HAP-1 (cell line): ENCODE data around the gene LRRTM4.
"Not testable (repeated sequence)": the region's sequence is repeated elsewhere in the genome, so short reads cannot be mapped to it uniquely, and the experiment has no call there.

ENCODE experiments used
- DNase-seq, 2 experiments: peaks; one replicate each; pipeline ENCODE4 v3.0.0-alpha.2; 2016 to 2020; ENCODE audit warnings: low spot score in 2 of 2
- H3K27me3 ChIP-seq: fragments of 250-450 bp; sonication (Bioruptor Pico); 2 replicates; pipeline ENCODE4 v1.5.1; 2020; ENCODE audit warnings: low read depth, mild to moderate bottlenecking, moderate library complexity
- H3K36me3 ChIP-seq: fragments of 250-450 bp; sonication (Bioruptor Pico); replicated peaks from 2 replicates; pipeline ENCODE4 v1.5.1; 2020; ENCODE audit warnings: mild to moderate bottlenecking
- H3K4me1 ChIP-seq: fragments of 250-450 bp; sonication (Bioruptor Pico); 2 replicates; pipeline ENCODE4 v1.5.1; 2020; ENCODE audit warnings: mild to moderate bottlenecking
- H3K4me3 ChIP-seq: fragments of 250-450 bp; sonication (Bioruptor Pico); 2 replicates; pipeline ENCODE4 v1.5.1; 2020; ENCODE audit warnings: mild to moderate bottlenecking, moderate library complexity
- H3K9me3 ChIP-seq: fragments of 250-450 bp; sonication (Bioruptor Pico); 2 replicates; pipeline ENCODE4 v1.5.1; 2020; ENCODE audit warnings: mild to moderate bottlenecking, moderate library complexity
- in situ Hi-C: fragments of 300-500 bp; cut with MboI; formaldehyde crosslinking; loops from 3 replicates; pipeline ENCODE4 v1.14.3; 2020; ENCODE audit warnings: low sequenced_read_pairs, inconsistent platforms, mixed read lengths

LRRTM4 gene

DNA sequence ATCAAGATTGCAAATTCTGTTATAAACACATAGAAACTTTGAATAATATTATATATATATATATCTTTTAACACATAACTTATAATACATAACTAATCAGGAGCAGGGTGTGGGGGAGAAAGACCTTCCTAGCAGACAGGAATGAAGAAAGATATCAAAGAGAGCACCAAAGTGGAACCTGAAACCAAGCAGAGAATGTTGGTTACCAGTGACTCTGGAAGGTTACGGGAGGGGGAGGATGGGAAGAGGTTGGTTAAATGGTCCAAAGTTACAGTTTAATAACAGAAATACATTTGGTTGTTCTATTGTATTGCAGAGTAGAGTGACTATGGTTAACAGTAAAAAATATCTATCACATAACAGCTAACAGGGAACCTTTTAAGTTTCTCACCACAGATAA lies 366.7 kb downstream of the LRRTM4 start:
- no peak overlapping the region for H3K4me3 ChIP-seq

DNA sequence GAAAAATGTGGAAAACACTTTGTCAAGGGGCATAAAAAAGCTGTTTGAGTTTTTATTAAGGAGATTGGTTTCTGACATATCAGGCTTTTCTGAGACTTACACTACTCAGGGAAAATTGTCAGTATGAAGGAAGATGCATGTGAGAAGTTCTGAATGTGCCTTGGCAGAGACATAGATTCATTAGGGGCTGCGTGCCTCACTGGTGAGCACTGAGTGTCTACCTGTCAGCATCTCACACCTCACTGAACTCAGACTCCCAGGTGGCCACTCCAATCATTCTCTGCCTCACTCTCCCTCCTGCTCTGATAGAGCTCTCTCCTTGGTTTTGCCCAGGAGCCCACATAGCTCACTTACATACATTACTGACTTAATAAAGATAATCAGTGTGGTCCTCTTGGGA lies 372.6 kb downstream of the LRRTM4 start:
- H3K36me3 ChIP-seq = no peaks in the 10 kb centered on the region
- H3K27me3 ChIP-seq = no peaks in the 10 kb centered on the region
- no peaks in the 10 kb centered on the region for H3K9me3 ChIP-seq
- in situ Hi-C loops = no loop called here
- no peak overlapping the region for H3K4me3 ChIP-seq
- no peak for DNase-seq
- no peaks in the 10 kb centered on the region for H3K4me1 ChIP-seq

More for the DNA sequence above, 366.7 kb downstream of the LRRTM4 start:
- no peak for DNase-seq
- H3K9me3 ChIP-seq = no peaks in the 10 kb centered on the region
- in situ Hi-C loops = no loop called here
- H3K27me3 ChIP-seq = no peaks in the 10 kb centered on the region
- H3K36me3 ChIP-seq = no peaks in the 10 kb centered on the region
- no peaks in the 10 kb centered on the region for H3K4me1 ChIP-seq

DNA sequence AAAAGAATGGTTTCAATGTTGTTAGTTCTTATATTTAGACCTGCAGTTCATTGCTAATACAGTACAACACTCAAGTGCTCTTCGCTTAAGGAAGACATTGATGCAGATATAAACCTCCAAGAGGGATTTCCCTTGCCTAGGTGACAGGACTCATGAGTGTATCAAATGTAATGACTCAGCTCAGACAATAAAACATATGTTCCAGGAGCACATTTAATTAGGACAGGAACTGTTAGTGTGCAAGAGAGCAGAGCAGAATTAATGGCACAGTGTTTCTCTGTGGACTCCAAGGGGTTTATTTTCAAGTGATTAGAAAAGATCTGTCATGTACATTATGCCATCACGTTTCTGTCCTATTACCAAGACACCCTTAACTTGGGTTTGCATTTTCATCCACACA lies 375.0 kb downstream of the LRRTM4 start:
- no peak for DNase-seq
- no peaks in the 10 kb centered on the region for H3K27me3 ChIP-seq
- in situ Hi-C loops = no loop called here
- no peak overlapping the region for H3K4me3 ChIP-seq
- H3K36me3 ChIP-seq = no peaks in the 10 kb centered on the region
- no peaks in the 10 kb centered on the region for H3K9me3 ChIP-seq
- no peaks in the 10 kb centered on the region for H3K4me1 ChIP-seq

DNA sequence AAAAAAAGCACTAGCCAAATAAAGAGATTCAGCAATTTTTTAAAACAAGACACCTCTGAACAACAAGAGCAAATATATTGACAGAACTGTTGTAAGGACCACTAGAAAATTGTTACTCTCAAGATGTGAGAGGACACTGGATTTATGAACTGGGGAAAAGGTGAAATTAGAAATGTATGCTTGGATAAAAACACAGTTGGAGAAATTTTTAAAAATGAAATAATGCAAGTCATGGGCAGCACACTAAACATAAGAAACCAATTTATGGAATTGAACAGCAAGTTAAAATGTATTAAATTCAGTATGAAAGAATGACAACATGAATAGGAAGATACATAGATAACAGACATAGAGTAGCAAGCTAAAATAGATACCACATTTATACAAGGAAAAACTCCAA lies 377.4 kb downstream of the LRRTM4 start:
- Histone ChIP-seq H3K4me1 (no peaks in the 10 kb centered on the region), H3K4me3 (no peak overlapping the region), H3K9me3 (no peaks in the 10 kb centered on the region), H3K27me3 (no peaks in the 10 kb centered on the region), H3K36me3 (no peaks in the 10 kb centered on the region)
- in situ Hi-C loops = no loop called here
- DNase-seq = no peak

DNA sequence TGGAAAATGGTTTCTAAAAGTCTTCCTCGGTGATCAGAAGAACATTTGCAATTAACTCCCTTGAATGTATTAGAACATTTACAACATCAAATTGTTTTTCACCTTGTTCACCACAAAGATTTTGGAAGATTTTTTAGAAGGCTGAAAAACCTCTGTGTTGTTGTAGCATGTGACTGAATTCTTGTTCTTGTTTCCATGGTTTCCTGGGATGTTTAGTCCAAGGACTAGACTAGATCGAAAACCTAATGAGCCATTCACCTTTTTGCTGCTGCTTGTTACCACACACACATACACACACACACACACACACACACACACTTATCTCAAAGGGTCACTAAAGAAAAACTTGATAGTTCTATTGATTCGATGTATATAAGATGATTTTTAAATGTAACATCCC lies 380.0 kb downstream of the LRRTM4 start:
- H3K27me3 ChIP-seq = no peaks in the 10 kb centered on the region
- in situ Hi-C loops = no loop called here
- H3K4me3 ChIP-seq = no peak overlapping the region
- no peaks in the 10 kb centered on the region for H3K36me3 ChIP-seq
- DNase-seq = no peak
- H3K4me1 ChIP-seq = no peaks in the 10 kb centered on the region
- no peaks in the 10 kb centered on the region for H3K9me3 ChIP-seq

DNA sequence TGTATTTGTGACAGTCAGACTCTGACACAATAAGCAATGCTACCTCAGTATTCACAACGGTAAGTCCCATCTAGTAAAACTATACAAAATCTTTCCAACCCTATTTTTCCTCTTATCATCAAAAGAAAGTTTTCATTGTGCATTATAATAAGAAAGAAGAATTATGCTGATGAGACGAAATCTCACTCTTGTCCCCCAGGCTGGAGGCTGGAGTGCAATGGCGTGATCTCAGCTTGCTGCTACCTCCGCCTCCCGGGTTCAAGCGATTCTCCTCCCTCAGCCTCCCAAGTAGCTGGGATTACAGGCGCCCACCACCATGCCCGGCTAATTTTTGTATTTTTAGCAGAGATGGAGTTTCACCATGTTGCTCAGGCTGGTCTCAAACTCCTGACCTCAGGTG lies 393.7 kb downstream of the LRRTM4 start:
- not testable (repeated sequence) for DNase-seq

DNA sequence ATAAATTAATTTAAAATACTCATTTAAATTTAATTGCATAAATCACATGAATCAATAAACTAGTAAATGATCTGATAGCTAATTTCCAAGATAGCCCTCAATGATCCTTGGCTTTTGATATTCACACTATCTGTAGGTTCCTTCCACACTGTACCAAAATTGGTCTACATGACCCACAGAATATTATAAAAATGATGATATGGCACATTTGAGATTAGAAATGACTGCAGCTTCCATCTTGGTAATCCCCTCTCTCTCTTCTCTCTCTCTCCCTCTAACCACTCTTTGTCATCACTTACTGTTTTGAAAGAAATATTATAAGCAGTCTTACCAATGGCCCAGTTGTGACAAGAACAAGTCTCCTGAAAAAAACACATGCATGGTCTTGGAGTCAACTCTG lies 394.8 kb downstream of the LRRTM4 start:
- Histone ChIP-seq H3K36me3 (no peaks in the 10 kb centered on the region), H3K4me1 (no peaks in the 10 kb centered on the region), H3K9me3 (no peaks in the 10 kb centered on the region), H3K4me3 (no peak overlapping the region), H3K27me3 (no peaks in the 10 kb centered on the region)
- in situ Hi-C loops = no loop called here
- no peak for DNase-seq

More for the DNA sequence above, 393.7 kb downstream of the LRRTM4 start:
- H3K4me3 ChIP-seq, in situ Hi-C loops, H3K4me1 ChIP-seq, H3K9me3 ChIP-seq, H3K36me3 ChIP-seq, H3K27me3 ChIP-seq: not testable (repeated sequence)

DNA sequence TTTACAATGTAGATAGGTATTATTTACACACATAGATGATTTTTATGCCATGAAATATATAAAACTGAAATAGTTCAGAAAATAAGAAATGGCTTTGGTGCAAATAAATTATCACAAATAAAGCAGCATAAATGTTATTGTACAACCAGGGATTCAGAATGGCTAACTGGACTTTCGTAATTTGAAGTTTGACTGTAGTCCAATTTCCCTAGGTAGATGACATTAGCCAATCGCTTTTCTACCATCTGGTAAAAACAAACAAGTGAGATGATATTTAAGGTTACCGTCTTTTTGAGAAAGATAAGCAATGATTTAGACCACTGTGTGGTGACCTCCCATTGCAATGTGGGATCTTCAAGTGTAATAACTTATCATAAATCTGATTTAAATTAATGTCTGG lies 400.7 kb downstream of the LRRTM4 start:
- H3K27me3 ChIP-seq = no peaks in the 10 kb centered on the region
- DNase-seq = no peak
- no peaks in the 10 kb centered on the region for H3K36me3 ChIP-seq
- H3K4me3 ChIP-seq = no peak overlapping the region
- H3K9me3 ChIP-seq = no peaks in the 10 kb centered on the region
- in situ Hi-C loops = no loop called here
- H3K4me1 ChIP-seq = no peaks in the 10 kb centered on the region

DNA sequence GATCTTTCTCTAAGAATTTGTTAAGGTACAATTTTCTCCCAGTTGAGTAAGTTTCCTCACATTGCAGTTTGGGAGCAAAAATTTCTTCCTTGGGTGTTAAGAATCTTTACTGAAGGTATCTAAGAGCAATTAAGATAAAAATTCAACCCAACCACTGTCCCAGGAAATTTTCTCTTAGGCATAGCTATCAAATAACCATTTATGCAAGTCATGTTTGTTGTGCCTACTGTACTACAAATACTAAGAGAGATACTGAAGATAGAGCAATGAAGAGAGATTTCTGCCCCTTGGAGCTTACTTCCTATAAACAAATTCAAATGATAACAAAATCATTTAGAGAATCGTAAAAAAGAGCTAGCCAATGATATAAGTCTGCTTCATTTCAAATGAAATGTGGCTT lies 402.8 kb downstream of the LRRTM4 start:
- H3K9me3 ChIP-seq = no peaks in the 10 kb centered on the region
- in situ Hi-C loops = no loop called here
- no peak for DNase-seq

DNA sequence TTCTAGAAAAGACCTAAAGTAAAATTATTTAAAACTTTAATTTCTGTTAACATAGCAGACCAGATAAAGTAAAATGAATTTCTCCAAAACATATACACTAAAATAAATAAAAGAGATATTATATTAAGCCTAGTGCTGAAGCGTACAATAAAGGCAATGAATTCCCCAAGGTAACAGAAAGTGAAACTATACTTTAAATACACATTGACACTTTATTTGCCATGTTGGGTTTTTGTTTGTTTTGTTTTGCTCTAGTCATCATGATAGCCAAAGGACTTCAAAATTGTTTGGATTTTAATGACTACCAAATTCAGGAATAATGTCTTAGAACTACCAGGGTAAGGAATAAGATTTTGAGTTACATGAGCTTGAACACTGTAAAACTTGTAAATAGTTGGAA lies 413.3 kb downstream of the LRRTM4 start:
- no peaks in the 10 kb centered on the region for H3K4me1 ChIP-seq
- H3K36me3 ChIP-seq = no peaks in the 10 kb centered on the region
- no peaks in the 10 kb centered on the region for H3K9me3 ChIP-seq
- no peaks in the 10 kb centered on the region for H3K27me3 ChIP-seq
- no peak overlapping the region for H3K4me3 ChIP-seq
- no peak for DNase-seq
- in situ Hi-C loops = no loop called here

More for the DNA sequence above, 402.8 kb downstream of the LRRTM4 start:
- H3K36me3 ChIP-seq = no peaks in the 10 kb centered on the region
- H3K4me1 ChIP-seq = no peaks in the 10 kb centered on the region
- H3K4me3 ChIP-seq = no peak overlapping the region
- no peaks in the 10 kb centered on the region for H3K27me3 ChIP-seq

DNA sequence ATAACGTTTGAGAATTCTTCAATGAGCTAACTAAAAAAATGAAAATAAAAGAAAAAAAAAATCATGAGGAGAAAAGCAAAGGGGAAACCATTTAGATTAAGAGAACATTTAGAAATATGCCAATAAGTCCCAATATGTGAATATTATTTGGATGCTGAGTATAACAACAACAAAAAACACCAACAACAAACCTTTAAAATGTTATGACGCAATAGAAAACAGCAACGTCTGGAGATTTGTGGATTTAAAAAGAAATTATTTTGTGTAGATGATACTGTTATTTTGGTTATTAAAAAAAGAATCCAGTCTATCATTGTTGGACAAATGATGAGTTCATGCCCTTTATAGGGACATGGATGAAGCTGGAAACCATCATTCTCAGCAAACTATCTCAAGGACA lies 417.2 kb downstream of the LRRTM4 start:
- H3K36me3 ChIP-seq = no peaks in the 10 kb centered on the region
- in situ Hi-C loops = no loop called here
- H3K4me1 ChIP-seq = no peaks in the 10 kb centered on the region
- no peaks in the 10 kb centered on the region for H3K9me3 ChIP-seq
- H3K27me3 ChIP-seq = no peaks in the 10 kb centered on the region
- DNase-seq = no peak
- H3K4me3 ChIP-seq = no peak overlapping the region

DNA sequence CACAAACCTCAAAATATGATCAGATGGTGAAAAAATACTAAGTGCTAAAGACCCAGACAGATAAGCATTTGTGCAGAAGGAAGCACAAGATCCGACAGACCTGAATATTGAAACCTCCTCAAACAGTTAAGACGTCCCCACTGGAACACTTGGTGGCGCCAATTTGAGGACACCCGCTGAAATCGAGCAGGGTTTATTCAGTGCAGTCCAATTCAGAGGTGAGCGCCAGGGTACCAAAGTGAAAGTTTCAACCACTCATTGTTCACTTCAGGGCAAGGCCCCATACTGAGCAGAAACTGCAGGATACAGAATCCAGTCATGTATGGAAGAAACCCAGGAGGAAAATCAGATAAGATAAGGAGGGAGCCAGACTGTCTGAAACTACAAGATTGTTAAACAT lies 417.6 kb downstream of the LRRTM4 start:
- H3K4me3 ChIP-seq = no peak overlapping the region
- no peaks in the 10 kb centered on the region for H3K27me3 ChIP-seq
- H3K4me1 ChIP-seq = no peaks in the 10 kb centered on the region
- in situ Hi-C loops = no loop called here
- no peaks in the 10 kb centered on the region for H3K36me3 ChIP-seq
- no peak for DNase-seq
- no peaks in the 10 kb centered on the region for H3K9me3 ChIP-seq

DNA sequence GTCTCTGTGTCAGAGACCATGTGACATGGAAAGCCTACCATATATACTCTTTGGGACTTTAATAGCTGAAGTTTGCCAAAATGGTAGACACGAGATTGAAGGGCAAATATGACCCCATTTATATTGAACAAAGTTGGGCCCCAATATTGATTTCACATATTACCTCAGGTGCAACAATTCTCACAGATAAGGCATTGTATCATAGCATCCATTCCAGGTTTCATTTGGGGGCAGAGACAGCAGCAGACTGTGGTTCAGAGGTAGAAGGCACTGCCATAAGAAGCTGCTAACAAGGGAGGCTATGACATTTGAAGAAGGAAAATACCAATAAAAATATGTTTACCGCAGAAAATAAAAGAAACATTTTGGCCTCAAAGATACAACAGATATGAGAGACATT lies 419.2 kb downstream of the LRRTM4 start:
- Histone ChIP-seq H3K36me3 (no peaks in the 10 kb centered on the region), H3K27me3 (no peaks in the 10 kb centered on the region), H3K4me1 (no peaks in the 10 kb centered on the region), H3K4me3 (no peak overlapping the region), H3K9me3 (no peaks in the 10 kb centered on the region)
- in situ Hi-C loops = no loop called here
- no peak for DNase-seq

DNA sequence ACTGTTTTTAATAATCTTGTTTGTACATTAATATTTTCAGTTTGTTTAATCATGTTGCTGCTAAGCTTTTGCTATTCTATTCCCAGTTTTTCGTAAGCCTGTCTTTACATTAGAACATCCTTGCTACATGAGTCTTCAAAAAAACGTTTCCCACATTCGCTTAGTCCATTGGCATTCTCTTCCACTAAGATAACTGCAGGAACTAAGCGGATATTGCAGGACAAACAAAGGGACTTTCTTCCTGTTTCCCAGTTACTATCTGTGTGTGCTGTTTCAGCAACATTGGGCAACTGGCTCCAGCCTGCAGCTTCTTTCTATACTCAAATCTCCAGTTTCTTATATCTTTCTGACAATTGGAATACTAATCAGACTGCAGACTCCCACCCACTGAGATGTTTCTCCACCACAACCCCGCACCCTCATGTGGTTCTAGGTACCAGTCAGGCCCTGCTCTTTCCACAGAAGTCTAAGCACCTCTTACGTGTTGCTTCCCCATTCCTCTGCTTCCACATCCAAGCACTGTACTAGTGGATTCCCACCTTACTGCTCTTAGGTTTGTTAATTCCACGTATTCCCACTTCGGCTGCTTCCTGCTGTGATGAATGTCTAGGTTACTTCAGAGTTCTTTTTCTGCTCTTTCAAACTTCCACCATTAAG lies 420.3 kb downstream of the LRRTM4 start:
- in situ Hi-C loops = no loop called here

DNA sequence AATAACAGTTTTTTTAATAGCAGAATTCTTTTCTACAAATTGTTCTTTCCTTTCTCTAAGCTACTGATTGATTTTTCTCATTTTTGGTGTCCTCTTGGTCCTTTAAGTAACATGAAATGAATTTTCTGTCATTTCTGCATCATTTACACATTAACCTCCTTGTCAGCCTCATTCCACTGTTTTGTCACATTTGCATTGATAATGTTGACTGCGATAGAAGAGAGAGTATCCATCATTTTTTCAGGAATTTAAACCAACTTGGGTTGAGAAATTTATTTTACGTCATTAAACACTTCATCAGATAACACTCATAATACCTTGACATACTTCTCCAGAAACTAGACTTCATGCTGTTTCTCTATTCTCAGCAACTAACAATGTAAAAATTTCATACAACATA lies 422.2 kb downstream of the LRRTM4 start:
- no peaks in the 10 kb centered on the region for H3K36me3 ChIP-seq
- no peaks in the 10 kb centered on the region for H3K27me3 ChIP-seq
- in situ Hi-C loops = no loop called here
- no peak for DNase-seq
- H3K4me3 ChIP-seq = no peak overlapping the region
- H3K9me3 ChIP-seq = no peaks in the 10 kb centered on the region
- H3K4me1 ChIP-seq = no peaks in the 10 kb centered on the region

More for the DNA sequence above, 420.3 kb downstream of the LRRTM4 start:
- no peak for DNase-seq
- Histone ChIP-seq H3K36me3 (no peaks in the 10 kb centered on the region), H3K4me1 (no peaks in the 10 kb centered on the region), H3K27me3 (no peaks in the 10 kb centered on the region), H3K9me3 (no peaks in the 10 kb centered on the region), H3K4me3 (no peak overlapping the region)
